CD1c-positive myeloid dendritic cell (primary cell): ENCODE data around the gene NOB1.
"Not testable (repeated sequence)": the region's sequence is repeated elsewhere in the genome, so short reads cannot be mapped to it uniquely, and the experiment has no call there.

Experiments used
- DNase-seq: peaks from one replicate; pipeline ENCODE4 v3.0.0-alpha.2; 2016; ENCODE audit errors: extremely low spot score

The NOB1 gene

DNA sequence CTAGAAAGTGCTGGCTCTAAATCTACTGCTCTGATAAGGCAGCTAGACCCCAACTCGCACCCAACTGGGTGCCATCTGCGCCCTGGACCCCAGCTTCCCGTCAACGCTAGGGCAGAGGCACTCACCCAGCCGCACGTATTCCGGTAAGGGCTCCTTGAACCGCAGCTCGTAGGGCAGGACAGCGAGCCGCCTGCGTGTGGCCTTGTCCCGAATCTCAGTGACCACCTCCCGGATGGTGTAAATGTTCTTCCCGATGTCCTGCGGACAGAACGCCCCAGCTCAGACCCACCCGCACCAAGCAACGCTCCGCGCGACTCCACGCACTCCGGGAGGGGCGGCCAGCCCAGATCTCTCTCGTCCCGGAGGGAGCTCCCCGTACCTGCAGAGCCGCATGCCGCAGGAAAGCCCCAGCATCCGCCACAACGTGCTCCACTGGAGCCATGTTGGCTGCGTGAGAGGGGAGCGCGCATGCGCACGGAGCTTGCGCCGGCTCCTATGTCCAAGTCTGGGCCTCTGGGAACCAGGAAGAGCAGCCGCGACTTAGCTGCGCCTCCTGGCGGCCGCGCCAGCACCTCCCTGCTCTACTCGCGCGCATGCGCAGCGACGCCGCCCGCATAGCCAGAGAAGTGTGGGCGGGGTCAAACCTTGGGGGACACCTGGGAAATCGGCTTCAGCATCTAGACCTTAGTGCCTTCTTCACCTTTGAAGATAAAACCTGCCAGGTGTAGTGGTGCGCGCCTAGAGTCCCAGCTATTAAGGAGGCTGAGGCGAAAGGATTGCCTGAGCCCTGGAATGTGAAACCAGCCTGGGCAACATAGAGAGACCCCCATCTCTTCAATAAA lies at the start of gene NOB1:
Gene NOB1, minus strand, starts transcription at position 458 of the 842 bp plus-strand sequence. Its CDS starts 16 bp downstream, at position 442.
- peak; percentile 99 for DNase-seq

DNA sequence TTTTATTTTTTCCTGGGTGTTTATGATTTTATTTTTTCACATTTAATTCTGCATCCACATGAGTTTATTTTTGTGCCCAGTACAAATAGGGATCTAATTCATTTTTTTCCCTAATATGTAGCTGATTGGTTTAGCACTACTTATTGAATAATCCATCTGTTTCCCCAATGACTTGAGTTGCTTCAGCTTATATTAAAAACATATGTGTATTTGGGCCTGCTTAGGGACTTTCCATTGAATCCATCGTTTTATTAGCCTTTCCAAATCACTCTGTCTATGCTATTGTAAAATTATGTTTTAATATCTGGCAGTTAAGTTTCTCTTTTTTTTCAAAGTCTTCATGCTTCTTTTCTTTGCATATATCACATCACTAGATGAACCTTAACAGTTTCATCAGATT lies 49.6 kb upstream of the NOB1 start:
- DNase-seq: no peak

DNA sequence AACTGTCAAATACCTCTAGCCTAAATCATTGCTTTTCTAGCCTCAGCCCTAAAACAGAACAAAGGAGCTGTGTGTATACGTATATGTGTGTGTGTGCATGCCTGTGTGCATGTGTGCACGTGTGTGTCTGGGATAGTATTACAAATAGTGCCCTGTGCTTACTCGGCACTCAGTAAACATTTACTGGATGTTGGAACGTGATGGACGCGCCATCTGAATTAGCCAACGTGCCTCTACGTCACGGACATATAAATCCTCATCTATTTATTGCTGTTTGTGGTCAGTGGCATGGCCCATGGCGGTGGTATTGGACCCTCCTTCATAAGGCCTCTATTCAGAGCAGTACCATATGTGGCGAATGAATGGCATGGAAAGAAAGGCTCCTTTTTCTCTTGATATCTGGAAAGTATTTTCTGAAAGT lies 44.9 kb upstream of the NOB1 start:
- DNase-seq: no peak

DNA sequence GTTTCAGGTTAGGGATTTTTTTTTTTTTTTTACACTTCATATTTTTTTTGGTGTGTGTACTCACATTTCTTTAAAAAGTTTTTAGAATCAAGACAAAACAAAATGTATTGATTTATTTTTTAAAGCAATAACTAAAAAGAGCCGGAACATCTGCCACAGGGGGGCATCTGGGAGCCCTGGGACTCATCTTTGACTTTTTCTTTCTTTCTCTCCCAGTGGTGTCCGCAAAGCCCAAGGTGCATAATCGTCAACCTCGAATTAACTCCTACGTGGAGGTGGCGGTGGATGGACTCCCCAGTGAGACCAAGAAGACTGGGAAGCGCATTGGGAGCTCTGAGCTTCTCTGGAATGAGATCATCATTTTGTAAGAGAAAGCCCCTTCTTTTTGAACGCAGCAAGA lies 43.7 kb upstream of the NOB1 start:
- DNase-seq: no peak

DNA sequence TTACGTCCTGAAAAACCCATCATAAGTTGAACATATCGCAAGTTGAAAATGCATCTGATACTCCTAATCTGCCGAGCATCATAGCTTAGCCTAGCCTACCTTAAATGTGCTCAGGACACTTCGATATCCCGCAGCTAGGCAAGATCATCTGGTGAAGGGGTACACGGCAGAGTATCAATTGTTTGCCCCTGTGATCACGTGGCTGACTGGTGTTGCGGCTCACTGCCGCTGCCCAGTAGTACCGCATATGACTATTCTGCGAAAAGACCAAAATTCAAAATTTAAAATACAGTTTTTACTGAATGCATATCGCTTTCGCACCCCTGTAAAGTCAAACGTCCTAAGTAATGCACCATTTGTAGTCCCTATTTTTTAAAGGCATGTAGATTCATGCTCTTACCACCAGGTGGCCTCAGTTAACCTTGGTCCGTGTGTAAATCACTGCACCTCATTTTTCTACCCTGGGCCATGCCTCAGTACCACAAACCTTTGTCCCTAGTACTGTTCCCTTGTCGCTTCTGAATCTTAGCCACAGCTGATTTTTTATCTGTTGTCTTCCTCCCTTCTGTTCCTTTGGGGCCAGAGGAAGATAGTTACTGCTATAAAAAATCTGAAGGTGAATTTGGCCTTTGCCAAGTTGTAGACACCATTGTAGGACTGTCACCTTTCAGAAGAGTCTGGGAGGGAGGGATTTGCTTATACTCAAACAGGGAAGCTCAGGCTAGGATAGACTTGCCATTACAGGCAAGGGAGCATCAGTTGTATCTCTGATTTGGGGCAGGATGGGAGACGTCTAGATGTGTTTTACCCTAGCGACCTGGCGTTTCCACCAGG lies 41.8 kb upstream of the NOB1 start:
- DNase-seq: peak; percentile 41

DNA sequence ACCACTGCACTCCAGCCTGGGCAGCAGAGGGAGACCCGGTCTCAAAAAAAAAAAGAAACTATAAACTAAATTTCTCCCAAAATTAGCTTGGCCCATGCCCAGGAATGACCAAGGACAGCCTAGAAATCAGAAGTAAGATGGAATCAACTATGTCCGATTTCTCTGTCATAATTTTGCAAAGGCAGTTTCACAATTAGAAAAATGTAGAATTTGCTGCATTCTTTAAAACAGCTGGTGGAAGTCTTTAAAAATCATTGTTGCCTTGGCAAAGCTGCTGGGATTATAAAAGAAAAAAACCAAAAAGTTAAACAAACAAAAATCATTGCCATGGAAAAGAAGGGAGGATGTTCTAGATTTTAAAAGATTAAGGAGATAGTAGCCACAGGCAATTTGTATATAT lies 39.8 kb upstream of the NOB1 start:
- DNase-seq: no peak

DNA sequence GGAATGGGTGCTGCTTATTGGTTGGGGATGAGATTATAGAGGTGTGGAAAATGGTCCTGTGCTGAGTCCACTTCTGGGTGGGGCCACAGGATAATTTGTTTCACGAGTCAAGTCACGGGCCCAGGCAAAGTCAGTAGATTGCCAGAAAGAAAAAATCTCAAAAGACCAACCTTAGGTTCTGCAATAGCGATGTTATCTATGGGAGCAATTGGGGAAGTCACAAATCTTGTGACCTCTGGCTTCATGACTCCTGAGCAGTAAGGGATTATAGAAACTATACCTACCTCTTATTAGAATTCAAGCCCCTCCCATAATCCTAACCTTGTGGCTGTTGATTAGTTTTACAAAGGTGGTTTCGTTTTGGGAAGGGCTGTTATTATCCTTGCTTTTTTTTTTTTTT lies 38.8 kb upstream of the NOB1 start:
- peak; percentile 12 for DNase-seq

DNA sequence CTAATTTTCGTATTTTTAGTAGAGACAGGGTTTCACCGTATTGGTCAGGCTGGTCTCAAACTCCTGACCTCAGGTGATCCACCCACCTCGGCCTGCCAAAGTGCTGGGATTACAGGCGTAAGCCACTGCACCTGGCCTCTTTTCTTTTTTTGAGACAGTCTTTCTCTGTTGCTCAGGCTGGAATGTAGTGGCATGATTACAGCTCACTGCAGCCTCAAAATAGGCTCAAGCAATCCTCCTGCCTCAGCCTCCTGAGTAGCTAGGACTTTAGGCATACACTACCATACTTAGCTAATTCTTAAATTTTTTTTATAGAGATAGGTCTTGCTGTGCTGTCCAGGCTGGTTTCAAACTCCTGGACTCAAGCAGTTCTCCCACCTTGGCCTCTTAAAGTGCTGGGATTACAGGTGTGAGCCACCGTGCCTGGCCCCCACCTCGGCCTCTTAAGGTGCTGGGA lies 36.7 kb upstream of the NOB1 start:
- not testable (repeated sequence) for DNase-seq

- no peak for DNase-seq
Observed at GRCh38 chr16:69787883-69788282, 33.2 kb upstream of the NOB1 start.

GRCh38 chr16:69784586-69784985 lies 29.9 kb upstream of the NOB1 start:
- no peak for DNase-seq

- no peak for DNase-seq
Observed at GRCh38 chr16:69781118-69781517, 26.4 kb upstream of the NOB1 start.

DNA sequence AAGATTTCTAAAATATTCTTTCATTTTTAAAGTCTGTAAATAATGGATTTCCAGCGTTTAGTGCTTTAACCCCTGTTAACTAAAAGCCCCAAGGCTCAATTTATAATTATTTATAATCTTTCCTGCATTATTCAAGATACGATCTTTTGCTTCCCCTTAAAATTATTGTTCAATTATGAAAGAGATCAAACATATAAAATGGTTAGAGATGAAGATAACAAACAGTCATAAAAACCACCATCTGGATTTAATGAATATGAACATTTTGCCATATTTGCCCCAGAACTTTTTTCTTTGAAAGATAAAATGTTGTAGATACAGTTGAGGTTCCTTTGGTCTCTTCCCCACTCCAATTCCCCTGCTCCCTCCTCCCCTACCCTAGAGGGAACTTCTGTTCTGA lies 25.0 kb upstream of the NOB1 start:
- DNase-seq: no peak

GRCh38 chr16:69775563-69775962 lies 20.8 kb upstream of the NOB1 start:
- DNase-seq: peak; percentile 17

GRCh38 chr16:69773260-69773947 lies 18.7 kb upstream of the NOB1 start:
- DNase-seq: no peak

DNA sequence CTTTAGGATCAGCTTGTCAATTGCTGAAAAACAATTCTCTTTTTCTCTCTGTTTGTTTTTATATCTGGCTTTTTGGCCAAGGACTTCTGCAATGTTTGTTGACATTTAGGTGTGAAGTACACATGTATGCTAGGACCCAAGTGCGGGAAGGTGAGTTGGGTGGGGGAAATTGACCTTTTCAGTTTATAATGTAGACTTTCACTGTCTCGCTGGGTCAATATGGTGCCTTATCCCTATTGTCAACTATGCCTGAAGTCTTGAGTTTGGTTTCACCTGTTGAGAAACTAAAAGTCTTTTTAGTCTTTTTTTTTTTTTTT lies 16.9 kb upstream of the NOB1 start:
- no peak for DNase-seq

- DNase-seq: no peak
Observed at GRCh38 chr16:69769404-69769803, 14.7 kb upstream of the NOB1 start.

- no peak for DNase-seq
Observed at GRCh38 chr16:69768666-69769065, 13.9 kb upstream of the NOB1 start.

DNA sequence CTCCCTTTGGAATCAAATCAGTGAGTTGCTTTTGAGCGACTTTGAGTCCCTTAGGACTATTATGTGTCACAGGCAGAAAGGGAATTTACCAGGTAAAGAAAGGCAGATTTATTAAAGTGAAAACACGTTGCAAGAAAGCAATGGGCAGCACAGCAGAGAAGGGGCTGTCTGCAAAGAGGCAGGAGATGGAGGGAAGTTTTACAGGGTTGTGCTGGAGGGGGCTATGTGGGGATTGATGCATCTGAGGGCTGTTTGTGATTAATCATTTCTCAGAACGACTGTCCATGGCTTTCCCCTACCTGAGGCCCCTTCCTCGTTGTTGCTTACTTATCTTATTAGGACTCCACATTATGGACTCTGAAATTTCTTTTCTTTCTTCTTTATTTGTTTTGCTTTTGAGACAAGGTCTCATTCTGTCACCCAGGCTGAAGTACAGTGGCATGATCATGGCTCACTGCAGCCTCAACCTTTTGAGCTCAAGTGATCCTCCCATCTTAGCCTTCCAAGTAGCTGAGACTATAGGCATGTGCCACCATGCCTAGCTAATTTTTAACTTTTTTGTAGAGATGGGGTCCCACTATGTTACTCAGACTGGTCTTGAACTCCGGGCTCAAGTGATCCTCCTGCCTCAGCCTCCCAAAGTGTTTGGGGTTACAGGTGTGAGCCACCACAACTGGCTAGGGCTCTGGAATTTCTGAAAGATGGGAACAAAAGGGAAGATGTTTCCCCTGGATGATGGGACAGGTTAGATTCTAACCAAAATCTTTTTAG lies 12.9 kb upstream of the NOB1 start:
- no peak for DNase-seq

GRCh38 chr16:69763599-69763942 lies 8.8 kb upstream of the NOB1 start:
- DNase-seq: no peak

DNA sequence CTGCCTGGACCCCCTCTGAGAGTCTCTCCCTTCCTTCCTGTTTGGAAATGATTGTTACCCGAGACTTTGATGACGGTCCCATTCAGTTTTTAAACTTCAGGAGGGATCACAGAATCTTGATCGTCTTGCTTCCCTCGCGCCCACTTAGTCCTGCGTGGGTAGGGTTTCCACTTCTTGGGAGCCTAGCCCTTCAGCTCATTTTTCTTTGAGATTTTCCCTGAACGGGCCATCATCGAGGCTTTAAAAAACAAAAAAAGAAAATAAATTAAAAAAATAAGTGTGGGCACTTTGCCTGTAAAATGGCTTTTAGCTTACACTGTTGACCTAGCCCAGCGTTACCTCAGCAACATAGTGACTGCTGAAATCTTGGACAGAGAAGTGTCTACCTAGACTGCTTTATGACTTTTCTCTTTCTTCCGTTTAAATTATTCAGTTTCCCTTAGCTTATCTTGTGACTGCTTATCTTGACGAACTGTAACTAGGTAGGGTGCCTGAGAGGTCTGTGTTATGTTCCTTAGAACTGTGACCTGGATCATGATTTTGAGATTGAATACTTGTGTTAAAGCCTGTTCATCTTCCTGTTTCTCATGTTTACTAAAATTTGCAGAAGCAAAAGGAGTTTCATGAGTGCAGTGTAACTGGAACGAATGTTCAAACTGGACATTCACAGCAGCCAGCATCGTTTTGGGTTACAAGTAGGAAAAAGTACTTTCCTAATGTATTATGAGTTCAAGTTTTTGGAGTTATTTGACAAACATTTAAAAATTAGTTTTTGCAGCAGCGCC lies 8.3 kb upstream of the NOB1 start:
- peak; percentile 77 for DNase-seq
